ENCODE measurements around the gene SLC17A5.

DNA sequence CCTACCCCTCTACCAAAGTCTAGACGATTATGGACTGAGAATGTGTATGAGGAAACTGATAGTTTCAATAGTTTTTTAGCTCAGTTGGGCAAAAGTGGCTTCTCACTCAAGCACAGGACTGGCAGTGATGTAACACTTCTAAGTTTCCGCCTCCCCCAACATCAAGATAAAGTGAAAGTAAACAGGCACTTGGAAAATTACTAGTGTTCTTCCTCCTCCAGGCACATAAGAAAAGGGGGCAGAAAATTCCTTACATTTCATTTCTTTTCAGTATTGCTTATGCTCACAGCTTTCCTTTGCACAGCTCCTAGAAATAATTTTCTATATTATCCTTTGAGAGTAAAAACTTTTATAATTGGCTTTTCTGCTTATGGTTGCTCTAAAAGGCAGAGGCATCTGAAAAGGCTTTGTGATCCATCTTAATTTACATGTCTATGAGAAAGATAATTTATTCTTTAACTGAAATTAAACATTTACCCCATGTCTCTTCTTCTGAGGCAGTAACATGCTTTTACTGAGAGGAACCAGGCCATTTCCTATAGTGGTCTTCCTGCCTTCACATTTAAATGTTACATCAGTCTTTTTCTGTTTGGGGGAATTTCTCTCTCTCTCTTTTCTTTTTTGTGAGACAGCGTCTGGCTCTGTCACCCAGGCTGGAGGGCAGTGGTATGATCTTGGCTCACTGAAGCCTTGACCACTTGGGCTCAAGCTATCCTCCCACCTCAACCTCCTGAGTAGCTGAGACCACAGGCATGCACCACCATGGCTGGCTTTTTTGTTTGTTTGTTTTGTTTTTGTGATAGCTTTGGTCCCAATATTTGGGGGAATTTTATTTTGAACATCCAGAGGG is 68.0 kb downstream of the SLC17A5 start:
- no peak for TF ChIP-seq CTCF (conservative IDR thresholded peaks at IDR 0.05)
- no peak for TF ChIP-seq EZH2 (IDR thresholded peaks at IDR 0.05; ENCODE audit: low read depth)
